GM18867 (cell line): Measurements from ENCODE around the gene NLGN3.

Experiments used
- ATAC-seq: cut with Tn5 transposase; IDR thresholded peaks from one replicate; pipeline ENCODE4 v1.9.1; 2021; ENCODE audit warnings: mild to moderate bottlenecking, moderate library complexity; ENCODE audit not compliant: unreplicated experiment

NLGN3 gene

DNA sequence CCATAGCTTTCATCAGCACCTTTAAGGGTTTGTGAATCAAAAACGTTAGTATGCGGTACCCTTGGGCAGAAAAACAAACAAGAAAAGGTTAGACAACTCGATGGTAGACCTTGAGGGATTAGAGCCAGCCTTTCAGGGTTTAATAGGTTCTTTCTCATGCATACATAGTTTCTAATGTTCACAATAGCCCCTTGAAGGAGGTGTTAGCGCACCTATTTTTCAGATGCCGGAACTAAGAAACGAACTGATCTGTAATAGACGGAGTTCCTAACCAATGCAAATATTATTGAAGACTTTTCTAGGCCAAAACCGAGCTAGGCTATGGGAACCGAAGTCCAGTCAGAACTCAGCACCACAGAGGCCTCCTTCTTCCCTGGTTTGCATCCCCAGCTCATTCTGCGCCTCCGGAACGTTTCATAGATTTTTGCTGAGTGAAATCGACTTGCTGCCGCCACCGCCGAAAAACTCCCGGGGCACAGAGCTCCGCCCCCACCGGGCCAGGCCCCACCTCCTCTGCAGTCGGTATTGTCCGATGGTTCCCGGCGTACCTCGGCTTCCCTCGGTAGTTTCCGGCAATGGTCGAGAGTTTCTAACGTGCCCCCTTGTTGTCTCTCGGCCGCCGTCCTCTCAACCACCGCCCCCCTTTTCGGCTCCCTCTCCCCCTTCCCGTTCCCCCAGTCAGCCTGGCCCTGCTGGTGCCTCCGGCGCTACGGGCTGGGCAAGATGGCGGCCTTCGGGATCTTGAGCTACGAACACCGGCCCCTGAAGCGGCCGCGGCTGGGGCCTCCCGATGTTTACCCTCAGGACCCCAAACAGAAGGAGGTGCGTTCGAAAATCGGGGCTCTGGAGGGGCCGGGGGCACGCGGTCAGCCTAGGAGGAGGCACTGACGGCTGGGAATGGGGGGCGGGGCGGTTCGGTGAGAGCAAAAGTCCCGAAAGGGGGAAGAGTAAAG is 26.3 kb upstream of the NLGN3 start, which contains the start of gene MED12:
Gene MED12, plus strand, starts transcription at position 565 of the 953 bp plus-strand sequence. Its CDS starts 159 bp downstream, at position 724.
- peak; percentile 94 for ATAC-seq

- no peak for ATAC-seq
Observed at GRCh38 chrX:71118985-71119535, 25.6 kb upstream of the NLGN3 start.

- ATAC-seq, result no peak
Observed at GRCh38 chrX:71128166-71128833, 16.3 kb upstream of the NLGN3 start.

GRCh38 chrX:71128915-71129765 is 15.5 kb upstream of the NLGN3 start:
- ATAC-seq, result peak; percentile 78

DNA sequence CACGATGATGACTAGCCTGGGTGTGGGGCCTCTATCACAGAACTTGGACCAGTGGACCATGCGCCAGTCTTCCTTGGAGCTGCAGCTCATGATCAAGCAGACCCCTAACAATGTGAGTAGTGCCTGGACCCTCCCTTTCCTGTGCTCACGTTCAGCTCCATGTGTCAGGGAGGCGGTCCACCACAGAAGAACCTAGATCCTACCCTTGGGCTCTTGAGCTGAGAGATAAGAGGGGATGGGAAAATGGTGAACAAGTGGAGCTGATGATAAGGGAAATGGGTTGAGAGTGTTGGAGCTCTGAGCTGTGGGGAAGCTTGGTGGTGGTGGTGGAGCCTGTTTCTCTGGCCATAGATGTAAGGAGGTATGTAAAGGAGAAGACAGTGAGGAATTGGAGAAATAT is 13.1 kb upstream of the NLGN3 start:
- ATAC-seq, result no peak

- ATAC-seq, result no peak
Observed at GRCh38 chrX:71140440-71140839, 4.2 kb upstream of the NLGN3 start.

DNA sequence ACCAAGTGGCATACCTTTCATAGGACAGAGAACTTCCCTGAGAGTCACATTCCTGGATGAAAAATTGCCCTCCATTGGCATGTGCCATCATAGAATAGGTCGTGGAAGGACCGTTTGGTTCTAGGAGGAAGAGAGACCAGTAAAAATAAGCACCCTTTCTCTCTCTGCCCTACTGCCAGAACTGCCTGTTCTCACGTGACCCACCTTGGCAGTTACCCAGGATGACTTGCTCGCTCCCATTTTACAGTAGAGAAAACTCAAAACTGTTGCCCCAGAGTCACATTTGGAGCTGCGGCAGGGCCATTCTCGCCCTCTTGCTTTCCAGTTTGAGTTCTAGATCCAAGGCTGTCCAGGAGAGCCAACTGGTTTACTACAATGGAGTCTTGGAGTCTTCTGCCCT is 1.1 kb upstream of the NLGN3 start:
- no peak for ATAC-seq

- no peak for ATAC-seq
Observed at GRCh38 chrX:71147496-71148277, 3.0 kb downstream of the NLGN3 start.

- no peak for ATAC-seq
Observed at GRCh38 chrX:71148278-71148663, 3.6 kb downstream of the NLGN3 start.

DNA sequence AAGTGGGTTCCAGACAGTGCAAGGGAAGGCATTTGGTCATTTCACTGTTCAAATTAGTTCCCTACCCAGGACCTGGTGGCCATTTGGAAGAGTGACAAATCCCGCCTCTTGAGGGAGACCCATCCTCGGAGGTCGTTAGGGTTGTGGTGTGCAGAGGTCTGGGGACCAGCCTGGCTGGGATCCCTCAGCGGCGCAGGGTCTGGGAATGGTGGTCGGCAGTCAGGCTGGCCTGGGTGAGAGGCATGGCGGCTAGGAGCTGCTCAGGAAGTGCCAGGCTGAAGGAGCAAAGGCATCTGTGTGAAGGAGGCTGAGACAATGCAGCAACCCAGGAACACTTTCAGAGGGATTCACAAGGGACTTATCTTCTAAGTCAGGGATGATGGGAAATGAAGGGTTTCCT is 6.7 kb downstream of the NLGN3 start:
- no peak for ATAC-seq

DNA sequence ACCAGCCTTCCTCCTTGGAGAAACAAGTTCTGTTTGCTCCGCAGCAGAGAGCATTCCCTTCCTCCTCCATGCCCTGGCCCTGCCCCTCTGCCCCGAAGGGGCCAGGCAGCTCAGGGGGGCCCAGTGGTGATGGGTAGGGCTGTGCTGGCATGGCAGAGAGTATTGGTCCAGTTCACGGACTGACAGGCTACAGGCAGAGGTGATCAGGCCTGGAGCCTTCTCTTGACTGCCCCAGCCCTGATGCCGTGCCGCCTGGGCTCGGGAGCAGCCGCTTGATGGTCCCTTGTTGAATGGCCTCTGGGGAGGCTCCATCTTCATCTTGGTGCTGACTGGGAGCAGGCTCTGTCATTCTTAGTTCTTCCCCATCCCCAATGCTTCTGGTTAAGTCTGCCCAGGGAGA is 9.6 kb downstream of the NLGN3 start:
- no peak for ATAC-seq

GRCh38 chrX:71154641-71155040 is 10.0 kb downstream of the NLGN3 start:
- ATAC-seq, result no peak

DNA sequence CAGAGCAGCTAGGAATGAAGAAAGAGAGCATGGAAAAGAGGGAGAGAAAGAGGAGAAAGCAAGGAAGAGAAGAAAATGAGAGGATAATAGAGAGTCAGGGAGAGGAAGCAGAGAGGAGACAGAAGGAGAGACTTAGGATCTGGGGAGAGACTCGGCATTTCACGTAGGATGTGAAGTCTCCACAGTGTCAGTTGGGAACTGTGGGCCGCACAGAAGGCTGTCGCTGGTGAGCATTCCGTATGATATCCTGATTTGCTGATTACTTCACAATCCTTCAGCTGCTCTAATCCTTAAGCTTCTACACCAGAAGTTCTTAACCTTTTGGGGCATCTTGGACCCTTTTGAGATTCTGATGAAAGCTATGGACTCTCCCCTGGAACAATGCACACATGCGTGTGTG is 14.0 kb downstream of the NLGN3 start:
- no peak for ATAC-seq

GRCh38 chrX:71159335-71159734 is 14.7 kb downstream of the NLGN3 start:
- no peak for ATAC-seq

DNA sequence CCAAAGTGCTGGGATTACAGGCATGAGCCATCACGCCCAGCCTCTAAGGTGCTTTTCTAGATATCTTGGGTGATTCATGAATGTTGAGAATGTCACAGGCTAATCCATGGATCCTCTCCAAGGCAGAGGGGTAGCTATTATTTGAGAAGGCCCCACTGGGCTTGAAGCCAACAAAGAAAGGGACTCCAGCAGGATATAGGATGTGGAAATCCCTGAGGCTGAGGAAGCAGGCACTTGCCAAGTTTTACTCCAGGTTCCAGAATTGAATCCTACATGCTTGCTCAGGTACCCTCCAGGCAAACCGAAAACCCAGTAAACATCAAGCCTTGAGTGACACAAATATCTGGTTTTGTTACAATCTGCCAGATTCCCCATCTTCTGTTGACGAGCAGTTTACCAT is 15.8 kb downstream of the NLGN3 start:
- no peak for ATAC-seq

DNA sequence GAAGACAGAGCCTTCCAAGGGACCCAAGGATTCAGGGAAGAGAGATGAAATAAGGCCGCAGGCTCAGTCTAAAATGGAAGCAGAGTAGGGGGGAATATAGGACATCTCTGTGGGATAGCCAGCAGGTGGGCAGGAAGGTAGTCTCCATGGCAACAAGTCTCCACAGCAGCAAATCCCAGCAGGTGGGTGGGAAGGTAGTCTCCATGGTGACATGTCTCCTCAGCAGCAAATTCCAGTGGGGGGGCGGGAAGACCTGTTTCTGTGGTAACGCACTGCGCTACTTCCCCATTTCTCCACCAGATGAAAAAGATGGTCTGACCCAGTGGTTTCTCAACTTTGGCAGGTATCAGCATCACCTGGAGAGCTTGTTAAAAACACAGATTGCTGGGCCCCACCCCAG is 18.3 kb downstream of the NLGN3 start:
- ATAC-seq, result no peak

DNA sequence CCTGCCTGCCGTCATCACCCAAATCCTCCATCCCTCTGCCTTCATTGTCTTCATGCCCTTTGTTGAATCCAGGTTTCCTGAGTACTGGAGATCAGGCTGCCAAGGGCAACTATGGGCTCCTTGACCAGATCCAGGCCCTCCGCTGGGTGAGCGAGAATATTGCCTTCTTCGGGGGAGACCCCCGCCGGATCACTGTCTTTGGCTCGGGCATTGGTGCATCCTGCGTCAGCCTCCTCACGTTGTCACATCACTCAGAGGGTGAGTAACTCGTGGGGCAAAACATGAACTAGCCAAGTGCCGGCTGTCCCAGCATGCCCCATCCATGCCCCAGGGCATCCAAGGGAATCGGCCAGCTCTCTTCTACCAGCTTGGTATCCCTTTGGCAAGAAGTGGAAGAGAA is 19.4 kb downstream of the NLGN3 start:
- ATAC-seq, result no peak

DNA sequence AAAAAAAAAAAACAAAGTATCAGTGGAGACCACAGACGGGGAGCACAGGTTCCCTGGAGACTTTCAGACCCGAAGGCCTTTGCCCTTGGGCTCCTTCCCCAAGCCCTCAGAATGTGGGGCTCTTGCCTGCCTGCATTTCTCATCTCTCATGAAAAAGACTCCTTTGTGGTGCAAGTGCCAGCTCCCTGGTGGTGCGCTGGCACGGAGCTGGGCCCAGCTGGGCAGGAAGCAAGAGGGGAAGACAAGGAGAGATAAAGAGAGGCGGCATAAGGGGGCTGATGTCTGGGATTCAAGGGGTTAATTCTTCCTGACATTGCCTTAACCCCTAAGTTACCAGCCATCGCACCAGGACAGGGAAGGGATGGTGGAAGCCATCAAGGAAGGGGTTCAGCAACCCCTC is 21.8 kb downstream of the NLGN3 start:
- ATAC-seq, result no peak

- ATAC-seq, result no peak
Observed at GRCh38 chrX:71167031-71167781, 22.6 kb downstream of the NLGN3 start.
